Upper lobe of right lung (tissue), 1 donor: ENCODE results near the gene ABHD16A. TPM values are rescaled to one million over a fixed set of nuclear protein-coding genes. Genes with fewer than 3 reads are reported as not detected.
A peak's percentile ranks its signal among the peaks of the same experiment; 100 is the strongest.

Source experiments
- ATAC-seq: fragments of 200-7000 bp; cut with Tn5 transposase; one replicate; pipeline ENCODE4 v1.9.1; 2020; ENCODE audit warnings: mild to moderate bottlenecking, moderate library complexity
- DNase-seq: peaks from one replicate; pipeline ENCODE4 v3.0.0-alpha.2; 2020
- H3K27ac ChIP-seq: fragments of 200-600 bp; one replicate; pipeline ENCODE4 v1.8.0; 2022
- H3K27me3 ChIP-seq: fragments of 200-600 bp; one replicate; pipeline ENCODE4 v1.8.0; 2022; ENCODE audit warnings: mild to moderate bottlenecking
- H3K36me3 ChIP-seq: fragments of 200-600 bp; one replicate; pipeline ENCODE4 v1.8.0; 2022
- H3K4me1 ChIP-seq: fragments of 200-600 bp; one replicate; pipeline ENCODE4 v1.8.0; 2022
- H3K4me3 ChIP-seq: fragments of 200-600 bp; one replicate; pipeline ENCODE4 v1.8.0; 2022; ENCODE audit warnings: mild to moderate bottlenecking
- H3K9me3 ChIP-seq: fragments of 200-600 bp; one replicate; pipeline ENCODE4 v1.8.0; 2022
- CTCF ChIP-seq: fragments of 200-600 bp; IDR thresholded peaks from one replicate; pipeline ENCODE4 v1.8.0; 2022; ENCODE audit warnings: antibody characterized with exemption
- intact Hi-C: fragments of 100-400 bp; cut with DNase I; formaldehyde crosslinking; loops from one replicate; pipeline ENCODE4 v1.11.0; 2022
- total RNA-seq: library from RNA; stranded (reverse); fragmentation: NEBNext Ultra II Directional; extraction: Animal tissue kit (Norgen Biotek cat#: 25700); gene quantifications from one replicate; pipeline ENCODE4 v1.2.1, GENCODE V29; 2021
- donor health status: DM: no; HTN: yes; CAD: no; lungs with severe emphysema.

ABHD16A gene
- total RNA-seq, 1 donor from 2014 or later = 55.8 TPM

DNA sequence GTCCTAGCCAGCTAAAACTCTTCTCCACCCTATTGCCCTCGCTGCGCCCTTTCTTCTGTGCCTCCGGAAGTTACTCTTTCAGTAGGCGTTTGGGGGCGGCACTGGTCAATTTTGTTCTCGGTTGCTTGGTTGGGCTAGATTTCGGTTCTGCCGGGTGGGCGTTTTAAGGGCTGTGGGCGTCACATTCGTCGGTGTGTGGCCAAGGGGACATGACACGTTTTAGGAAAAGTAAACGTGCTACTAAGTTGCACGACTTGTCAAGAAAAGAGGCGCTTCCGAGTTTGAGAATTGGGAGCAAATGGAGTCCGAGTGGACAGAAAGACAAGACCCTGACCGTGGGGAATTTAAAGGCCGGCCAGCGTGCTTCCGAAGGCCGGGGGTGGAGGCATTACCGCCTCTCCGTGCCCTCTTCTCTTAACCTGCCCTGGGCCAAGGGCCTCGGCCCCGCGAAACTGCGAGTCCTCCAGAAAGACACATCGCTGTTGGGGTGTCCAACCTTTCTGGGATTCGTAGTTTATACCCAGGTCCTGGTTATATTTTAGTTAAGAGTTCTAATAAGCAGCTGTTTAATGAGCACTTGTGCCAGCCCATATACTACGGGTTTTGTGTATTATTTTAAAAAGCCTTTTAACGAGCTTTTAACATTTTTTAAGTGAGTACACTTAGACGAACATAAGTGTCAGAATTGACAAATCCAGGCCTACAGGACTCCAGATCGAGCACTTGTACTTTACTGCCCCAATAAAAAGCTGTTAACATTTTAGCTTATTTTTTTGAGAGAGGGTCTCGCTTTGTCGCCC lies 50.0 kb downstream of the ABHD16A start:
- ATAC-seq = peak; percentile 78
- H3K4me1 ChIP-seq = peaks cover 22% of the 10 kb centered on the region
- intact Hi-C loops = no loop called here
- H3K36me3 ChIP-seq = peaks cover 44% of the 10 kb centered on the region
- peak overlapping the region; percentile 76 for H3K4me3 ChIP-seq
- H3K27ac ChIP-seq = peak overlapping the region; percentile 96
- peak; percentile 18 for TF ChIP-seq CTCF
- H3K9me3 ChIP-seq = no peaks in the 10 kb centered on the region
- peak; percentile 90 for DNase-seq
- H3K27me3 ChIP-seq = no peaks in the 10 kb centered on the region

DNA sequence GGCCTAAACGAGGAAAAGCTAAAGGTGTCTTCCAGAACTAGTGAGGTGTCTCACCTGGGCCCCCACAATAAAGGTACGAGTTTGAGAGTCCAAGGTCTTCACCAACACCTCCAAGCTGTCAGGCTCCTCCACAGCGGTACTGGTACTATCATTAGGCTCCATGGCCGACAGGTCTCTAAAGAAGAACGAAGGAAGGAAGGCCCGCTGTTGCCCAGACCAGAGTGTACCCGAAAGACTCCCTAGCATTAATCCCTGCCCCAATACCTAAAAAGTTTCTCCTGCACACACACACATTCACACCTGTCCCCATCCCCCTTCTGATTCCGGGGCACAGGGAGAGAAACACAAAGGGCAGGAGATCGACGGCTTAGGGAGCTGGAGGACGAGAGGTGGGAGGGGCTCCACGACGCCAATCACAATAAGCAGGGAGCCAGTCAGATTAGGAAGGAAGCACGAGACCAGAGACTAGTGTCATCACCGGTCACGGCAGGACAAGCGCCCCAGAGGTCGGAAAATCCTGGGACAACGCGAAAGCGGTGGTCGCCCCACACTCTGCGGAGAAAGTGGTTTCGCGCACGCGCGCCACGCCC lies 51.4 kb downstream of the ABHD16A start:
- intact Hi-C loops = no loop called here
- no peak for DNase-seq
- no peak for TF ChIP-seq CTCF

DNA sequence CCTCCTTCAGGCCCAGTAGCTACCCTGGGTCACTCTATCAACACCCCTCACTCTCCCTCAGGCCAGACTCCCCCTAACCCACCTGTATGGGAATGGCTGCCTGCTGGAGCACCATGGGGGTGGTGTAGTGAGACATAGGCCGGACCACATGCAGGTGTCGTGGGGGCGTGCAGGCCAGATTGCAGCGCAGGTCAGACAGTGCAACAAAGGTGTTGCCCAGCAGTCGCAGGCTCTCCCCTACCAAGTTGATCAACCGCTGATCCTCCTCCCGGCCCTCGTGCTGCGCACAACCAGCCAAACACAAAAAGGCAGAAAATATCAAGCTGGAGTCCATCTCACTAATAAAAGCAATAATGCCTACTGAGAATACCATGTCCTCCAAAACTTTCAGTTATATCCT lies 57.8 kb downstream of the ABHD16A start:
- Histone ChIP-seq H3K27ac (no peak overlapping the region), H3K9me3 (no peaks in the 10 kb centered on the region), H3K4me1 (no peaks in the 10 kb centered on the region), H3K36me3 (peaks cover 99% of the 10 kb centered on the region), H3K4me3 (no peak overlapping the region), H3K27me3 (no peaks in the 10 kb centered on the region)
- no peak for DNase-seq
- intact Hi-C loops = no loop called here
- ATAC-seq = no peak
- no peak for TF ChIP-seq CTCF

More for the DNA sequence above, 51.4 kb downstream of the ABHD16A start:
- Histone ChIP-seq H3K4me3 (peak overlapping the region; percentile 76), H3K27me3 (no peaks in the 10 kb centered on the region), H3K27ac (peak overlapping the region; percentile 96), H3K4me1 (peaks cover 12% of the 10 kb centered on the region), H3K9me3 (no peaks in the 10 kb centered on the region), H3K36me3 (peaks cover 45% of the 10 kb centered on the region)
- peak; percentile 78 for ATAC-seq

GRCh38 chr6:31643818-31644454 lies 59.2 kb downstream of the ABHD16A start:
- H3K27ac ChIP-seq = no peak overlapping the region
- no peaks in the 10 kb centered on the region for H3K27me3 ChIP-seq
- peaks cover 100% of the 10 kb centered on the region for H3K36me3 ChIP-seq
- H3K4me3 ChIP-seq = no peak overlapping the region
- H3K4me1 ChIP-seq = no peaks in the 10 kb centered on the region
- TF ChIP-seq CTCF = no peak
- intact Hi-C loops = no loop called here
- ATAC-seq (no peak), DNase-seq (no peak)
- no peaks in the 10 kb centered on the region for H3K9me3 ChIP-seq

DNA sequence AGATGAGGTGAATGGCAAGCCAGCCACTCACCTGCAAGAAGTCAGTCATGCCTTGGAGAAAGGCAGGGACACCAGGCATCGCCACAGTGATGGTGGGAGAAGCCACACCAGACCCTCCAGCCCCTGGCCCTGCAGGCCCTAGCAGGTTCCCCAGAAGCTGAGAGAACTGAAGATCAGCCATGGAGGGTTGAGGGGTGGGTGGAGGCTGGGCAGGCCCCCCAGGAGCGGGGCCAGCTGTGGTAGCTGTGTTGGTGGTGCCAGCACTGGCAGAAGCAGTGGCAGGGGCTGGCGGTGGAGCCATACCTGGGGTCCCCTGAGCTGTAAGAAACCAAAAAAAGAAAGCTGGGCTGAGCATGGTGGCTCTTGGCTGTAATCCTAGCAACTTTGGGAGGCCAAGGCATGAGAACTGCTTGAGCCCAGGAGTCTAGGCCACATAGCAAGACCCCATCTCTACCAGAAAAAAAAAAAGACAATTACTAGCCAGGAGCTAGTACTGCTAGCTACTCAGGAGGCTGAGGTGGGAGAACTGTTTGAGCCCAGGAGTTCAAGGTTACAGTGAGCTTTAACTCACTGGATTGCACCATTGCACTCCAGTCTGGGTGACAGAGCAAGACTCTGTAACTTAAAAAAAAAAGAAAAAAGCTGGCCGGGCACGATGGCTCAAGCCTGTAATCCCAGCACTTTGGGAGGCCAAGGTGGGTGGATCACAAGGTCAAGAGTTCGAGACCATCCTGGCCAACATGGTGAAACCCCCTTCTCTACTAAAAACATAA lies 60.1 kb downstream of the ABHD16A start:
- Histone ChIP-seq H3K4me1 (no peaks in the 10 kb centered on the region), H3K27ac (no peak overlapping the region), H3K36me3 (peaks cover 98% of the 10 kb centered on the region), H3K4me3 (no peak overlapping the region), H3K9me3 (no peaks in the 10 kb centered on the region), H3K27me3 (no peaks in the 10 kb centered on the region)
- DNase-seq = no peak
- intact Hi-C loops = no loop called here
- ATAC-seq = no peak
- TF ChIP-seq CTCF = no peak
